GM19324 (cell line): ENCODE data around the gene PRR7.
"Not testable (repeated sequence)": the region's sequence is repeated elsewhere in the genome, so short reads cannot be mapped to it uniquely, and the experiment has no call there.

Experiments used
- ATAC-seq: cut with Tn5 transposase; IDR thresholded peaks from one replicate; pipeline ENCODE4 v1.9.1; 2021; ENCODE audit warnings: mild to moderate bottlenecking, moderate library complexity; ENCODE audit not compliant: unreplicated experiment, low FRiP score

Gene PRR7, protein sequence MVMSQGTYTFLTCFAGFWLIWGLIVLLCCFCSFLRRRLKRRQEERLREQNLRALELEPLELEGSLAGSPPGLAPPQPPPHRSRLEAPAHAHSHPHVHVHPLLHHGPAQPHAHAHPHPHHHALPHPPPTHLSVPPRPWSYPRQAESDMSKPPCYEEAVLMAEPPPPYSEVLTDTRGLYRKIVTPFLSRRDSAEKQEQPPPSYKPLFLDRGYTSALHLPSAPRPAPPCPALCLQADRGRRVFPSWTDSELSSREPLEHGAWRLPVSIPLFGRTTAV

DNA sequence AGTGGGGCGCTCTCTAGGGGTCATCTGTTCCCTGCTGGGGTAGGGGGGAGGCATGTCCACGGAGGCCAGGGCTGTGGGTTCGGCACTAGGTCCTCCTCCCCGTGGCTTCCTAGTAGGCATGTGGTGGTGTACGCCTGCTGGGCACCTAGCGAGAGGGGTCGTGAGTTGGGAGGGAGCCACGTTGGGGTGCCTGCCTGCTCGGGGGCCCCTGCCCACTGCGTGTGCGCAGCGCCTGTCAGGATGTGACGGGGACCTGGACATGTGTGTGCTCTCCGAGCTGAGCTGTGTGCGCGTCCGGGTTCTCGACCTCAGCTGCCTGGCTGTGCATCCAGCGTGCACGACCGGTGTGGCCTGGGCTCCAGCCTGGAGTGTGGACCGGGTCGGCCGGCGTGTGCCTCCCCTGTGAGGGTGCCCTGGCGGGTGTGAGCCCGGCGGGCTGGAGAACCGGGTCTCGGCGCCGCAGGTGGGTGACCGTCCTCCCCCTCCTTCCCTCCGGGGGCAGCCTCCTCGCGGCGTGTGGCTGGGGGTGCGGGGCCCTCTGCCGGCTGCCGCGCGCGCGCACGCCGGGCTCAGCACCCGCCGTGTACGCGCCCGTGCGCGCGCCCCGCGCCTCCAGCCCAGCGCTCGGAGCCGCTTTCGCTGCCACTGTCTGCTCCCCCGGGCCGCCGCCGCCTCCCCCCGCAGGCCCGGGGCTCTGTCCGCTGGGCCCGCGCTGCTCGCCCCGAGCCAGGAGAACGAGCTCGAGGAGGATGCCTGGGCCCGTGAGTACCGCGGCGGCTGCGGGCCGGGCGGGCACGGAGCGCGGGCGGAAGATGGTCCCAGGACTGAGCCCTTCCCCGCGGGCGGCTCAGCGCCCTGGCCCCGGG is at the start of gene PRR7:
Gene PRR7 (plus strand): TSS at position 615 of the 866 bp plus-strand sequence. CDS start 8,254 bp downstream, outside the sequence.
- peak; percentile 56 for ATAC-seq

DNA sequence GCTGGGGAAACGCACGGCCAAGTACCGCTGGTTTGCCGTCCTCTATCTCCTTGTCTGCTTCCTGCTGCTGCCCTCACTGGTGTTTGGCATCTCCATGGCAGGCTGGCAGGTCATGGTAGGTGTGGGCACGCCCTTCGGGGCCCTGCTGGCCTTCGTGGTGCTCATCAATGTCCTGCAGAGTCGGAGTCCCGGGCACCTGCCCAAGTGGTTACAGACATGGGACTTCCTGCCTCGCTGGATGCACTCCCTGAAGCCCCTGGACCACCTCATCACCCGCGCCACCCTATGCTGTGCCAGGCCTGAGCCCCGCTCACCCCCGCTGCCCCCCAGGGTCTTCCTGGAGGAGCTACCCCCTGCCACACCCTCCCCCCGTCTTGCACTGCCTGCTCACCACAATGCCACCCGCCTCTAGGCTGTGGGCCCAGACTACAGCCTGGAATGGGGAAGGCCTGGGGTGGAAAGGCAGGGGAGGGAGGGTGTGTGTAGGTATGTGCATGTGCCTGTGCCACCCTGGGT is 48.7 kb upstream of the PRR7 start:
- no peak for ATAC-seq

DNA sequence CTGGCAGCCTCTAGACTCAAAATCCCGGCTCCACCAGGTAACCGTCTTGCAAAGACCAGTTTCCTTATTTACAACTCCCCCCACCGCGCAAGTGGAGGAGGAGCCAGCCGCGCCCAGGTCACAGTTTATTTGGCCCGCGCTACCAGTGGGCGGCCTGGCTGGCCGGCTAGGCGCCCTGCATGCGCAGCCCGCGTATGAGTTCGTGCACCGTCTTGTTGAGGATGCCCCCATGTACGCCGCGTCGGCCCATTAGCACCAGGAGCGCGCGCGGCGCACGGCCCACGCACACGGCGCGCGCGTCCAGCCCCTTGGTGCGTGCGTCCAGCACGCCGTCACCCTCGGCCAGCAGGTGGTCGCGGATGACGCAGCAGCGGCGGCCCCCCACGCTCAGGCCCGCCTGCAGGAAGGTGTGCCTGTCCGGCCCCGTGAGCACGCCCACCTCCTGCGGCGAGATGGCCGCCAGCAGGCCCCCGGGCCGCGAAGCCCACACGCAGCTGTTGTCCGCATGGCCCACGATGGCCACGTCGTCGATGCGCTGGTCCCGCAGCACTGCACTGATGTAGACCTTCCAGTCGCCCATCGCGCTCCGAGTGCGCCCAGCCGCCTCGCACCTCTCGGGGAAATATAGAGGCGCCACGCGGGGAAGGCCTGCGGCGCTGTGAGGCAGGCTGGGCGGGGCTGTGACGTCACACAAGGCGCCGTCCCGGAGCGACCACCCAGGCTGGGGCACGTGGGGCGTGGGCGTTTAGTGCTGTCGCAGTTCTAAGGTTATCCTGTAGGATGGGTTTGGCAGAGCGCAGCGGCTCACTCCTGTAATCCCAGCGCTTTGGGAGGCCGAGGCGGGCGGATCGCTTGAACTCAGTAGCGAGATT is 46.4 kb upstream of the PRR7 start, which contains the start of gene PFN3:
Gene PFN3 (minus strand): TSS at position 665 of the 872 bp plus-strand sequence. CDS start 85 bp downstream, at position 580.
- no peak for ATAC-seq

DNA sequence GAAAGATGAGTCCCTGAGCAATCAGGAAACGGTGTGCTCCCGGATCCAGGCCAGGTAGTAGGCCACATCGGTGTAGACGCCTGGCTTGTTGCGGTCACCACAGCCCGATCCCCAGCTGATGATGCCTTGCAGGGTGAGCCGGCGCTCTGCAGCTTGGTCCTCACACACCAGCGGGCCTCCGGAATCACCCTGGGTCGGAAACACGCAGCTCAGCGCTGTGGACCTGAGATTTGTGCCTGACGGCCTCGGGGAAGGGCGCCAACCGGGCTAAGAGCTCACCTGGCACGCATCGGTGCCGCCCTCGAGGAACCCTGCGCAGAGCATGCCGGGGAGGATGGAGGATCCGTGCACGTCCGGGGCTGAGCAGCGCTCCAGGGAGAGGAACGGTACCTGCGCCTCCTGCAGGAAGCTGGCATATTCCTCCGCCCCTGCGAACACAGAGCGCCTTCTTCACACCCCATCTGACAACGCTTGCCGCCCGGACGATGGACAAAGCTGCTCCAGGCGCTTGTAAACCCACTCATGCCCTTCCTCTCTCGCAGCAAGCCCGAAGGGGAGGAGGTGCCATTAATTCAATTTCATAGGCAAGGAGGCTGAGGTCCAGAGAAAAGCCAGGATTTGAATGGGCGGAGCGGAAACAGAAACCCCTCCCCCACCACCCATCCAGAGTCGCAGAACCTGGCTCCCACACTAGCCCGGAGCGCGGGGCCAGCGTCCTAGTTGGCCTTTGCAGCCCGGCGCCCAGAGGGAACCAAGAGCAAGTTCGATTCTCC is 44.2 kb upstream of the PRR7 start:
- ATAC-seq, result no peak

DNA sequence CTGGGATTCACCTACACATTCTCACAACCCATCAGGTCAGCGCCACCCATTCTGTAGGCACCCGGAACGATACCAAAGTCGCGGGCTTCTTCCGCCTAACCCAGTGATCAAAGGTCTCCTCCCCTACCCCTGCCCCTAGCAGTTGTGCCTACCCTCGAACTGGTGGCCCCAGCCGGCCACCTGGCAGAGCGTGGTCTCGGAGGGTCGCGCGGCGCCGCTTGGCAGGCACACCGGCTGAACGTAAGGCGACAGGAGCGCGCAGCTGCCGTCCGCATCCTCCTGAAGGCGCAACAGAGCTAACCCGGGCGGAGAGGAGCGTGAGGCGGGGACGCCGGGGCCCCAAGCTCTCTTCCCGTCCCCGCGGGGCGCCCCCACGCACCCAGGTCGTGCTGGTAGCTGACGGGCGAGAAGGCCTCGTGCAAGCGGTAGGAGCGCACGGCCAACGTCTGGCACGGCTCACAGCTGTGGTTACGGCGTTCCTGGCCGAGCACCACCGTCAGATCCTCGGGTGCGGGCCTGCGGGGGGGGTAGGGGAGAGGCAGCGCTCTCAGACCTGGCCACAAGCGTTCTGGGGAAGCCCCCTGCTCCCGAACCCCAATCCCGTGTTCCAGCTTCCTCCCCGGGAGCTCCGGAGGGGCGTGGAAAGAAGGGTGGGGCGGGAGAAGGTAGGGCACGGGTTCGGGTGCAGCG is 43.4 kb upstream of the PRR7 start:
- ATAC-seq, result peak; percentile 27

DNA sequence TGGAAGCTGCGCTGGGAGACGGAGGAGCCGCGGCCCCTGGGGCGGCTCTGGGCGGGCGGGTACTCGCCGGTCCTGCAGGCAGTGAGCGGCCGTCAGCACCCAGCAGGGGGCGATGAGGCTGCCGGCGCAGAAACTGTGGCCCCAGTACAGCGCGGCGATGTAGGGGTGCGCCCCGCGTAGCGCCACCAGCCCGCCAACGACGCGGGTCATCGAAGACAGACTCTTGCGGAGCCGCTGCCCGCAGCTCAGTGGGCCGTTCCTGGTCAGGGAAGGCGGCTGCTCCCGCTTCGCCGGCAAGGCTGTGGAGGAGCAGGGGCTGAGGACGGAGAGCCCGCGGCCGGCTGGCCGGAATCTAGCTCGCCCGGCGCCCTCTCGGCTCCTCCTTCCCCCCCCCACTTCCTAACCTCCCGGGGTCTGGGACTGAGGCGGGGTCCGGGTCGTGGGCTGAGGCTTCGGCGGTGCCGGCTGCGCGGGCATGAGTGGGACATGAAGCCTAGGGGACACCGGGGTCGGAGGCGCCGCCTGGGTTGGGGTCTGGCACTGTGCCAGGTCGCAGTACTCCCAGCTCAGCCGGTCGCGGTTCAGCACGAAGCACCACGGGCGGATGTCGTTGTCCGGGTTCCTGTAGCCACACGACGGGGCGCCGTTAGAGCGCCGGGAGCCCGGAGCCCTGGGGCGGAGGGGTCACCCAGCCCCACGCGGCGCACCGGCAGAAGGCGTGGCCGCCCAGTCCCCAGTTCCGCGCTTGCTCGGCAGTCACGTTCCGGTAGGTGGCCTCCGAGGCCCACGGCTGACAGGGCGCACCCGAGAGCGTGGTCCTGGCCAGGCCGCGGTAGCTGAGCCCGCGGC is 42.6 kb upstream of the PRR7 start:
- ATAC-seq, result peak; percentile 70

DNA sequence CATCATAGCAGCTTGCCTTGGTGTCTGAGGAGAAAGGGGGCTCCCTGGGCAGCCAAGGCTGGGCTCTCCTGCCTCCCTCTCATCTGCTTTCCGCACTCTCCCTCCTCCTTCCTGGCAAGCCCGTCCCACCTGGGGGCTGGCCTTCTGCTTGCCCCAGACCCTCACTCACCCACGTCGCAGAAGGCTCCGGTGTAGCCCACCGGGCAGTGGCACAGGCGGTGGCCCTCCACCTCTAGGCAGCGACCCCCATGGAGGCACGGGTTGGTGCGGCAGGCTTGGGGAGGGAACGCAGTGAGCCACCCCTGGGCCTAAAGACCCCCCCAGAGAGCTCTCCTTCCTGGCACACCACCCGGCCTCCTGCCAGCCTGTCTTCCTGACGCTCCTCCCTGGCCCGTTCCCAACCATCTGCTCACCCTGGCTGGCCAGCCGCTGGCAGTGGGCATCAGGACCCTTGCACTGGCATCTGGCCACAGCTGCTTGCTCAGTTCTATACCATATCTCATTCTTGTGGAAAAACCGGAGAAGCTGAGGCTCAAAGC is 41.9 kb upstream of the PRR7 start:
- no peak for ATAC-seq

DNA sequence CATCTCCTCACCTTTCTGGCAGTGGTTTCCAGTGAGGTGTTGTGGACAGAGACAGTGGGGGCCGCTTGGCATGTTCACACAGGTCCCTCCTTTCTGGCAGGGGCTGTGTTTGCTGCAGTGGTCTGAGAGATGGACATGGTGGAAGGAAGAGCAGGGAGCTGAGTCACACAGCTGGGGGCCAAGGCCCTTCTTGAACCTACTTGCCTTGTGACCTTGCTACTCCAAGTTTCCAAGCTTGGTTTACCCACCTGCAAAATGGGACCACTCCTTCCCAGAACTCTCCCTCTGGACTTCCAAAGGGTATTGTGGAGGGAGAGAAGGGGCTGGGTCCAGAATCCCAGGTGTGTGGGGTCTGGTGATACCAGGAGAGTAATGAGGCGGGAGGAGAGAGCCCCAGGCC is 41.3 kb upstream of the PRR7 start:
- ATAC-seq, result no peak

DNA sequence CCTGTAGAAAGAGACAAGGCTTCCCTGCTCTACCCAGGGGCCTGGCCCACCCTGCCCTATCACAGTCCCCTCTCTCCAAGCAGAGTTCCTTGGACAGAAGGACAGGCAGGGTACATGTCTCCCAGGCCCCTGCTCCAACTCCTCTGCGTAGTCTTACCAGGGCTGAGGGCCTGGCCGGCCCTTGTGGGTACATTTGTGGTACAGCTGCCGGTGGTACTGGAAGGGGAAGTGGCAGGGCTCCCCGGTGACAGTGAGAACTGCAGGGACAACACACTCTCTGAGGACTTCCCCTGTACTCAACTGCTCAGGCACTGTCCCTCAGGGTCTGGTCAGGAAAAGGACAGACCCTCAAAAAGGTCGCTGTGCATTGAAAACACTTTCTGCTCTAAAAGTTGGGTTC is 40.8 kb upstream of the PRR7 start:
- no peak for ATAC-seq

DNA sequence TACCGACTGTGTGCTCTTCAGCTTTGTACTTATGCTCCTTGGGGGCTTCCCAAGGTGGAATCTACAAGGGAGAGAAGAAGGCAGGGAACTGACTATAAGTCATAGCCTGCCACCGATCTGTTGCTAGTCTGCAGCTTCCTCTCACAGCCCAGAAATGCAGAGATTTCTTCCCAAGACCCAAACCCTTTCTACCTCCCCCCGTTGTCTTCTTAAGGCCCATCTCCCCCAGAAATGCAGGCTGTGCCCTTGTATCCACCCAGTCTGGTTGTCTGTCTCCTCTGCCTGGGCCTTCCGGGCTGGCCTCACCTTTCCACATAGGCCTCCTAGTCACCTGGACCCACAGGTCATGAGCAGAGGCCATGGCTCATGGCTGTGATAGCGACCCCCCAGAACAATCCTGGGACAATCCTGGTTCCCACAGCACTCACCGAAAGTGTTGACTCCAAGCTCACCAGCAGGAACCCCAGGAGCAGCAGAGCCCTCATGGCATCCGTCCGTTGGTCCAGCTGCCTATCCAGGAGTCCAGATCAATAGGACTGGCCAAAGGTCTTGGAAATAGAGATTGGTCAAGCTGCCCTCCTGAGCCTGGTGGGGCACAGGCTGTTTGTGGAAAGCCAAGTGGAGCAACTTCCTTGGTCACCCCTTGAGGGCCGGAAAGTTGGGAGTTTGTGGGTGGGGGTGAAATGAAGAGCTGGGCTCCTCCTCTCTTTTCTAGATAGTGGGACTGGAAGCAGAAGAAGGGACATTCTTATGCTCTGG is 37.4 kb upstream of the PRR7 start, which contains the start of gene F12:
Gene F12 (minus strand): TSS at position 522 of the 759 bp plus-strand sequence. CDS start 37 bp downstream, at position 485.
- no peak for ATAC-seq

DNA sequence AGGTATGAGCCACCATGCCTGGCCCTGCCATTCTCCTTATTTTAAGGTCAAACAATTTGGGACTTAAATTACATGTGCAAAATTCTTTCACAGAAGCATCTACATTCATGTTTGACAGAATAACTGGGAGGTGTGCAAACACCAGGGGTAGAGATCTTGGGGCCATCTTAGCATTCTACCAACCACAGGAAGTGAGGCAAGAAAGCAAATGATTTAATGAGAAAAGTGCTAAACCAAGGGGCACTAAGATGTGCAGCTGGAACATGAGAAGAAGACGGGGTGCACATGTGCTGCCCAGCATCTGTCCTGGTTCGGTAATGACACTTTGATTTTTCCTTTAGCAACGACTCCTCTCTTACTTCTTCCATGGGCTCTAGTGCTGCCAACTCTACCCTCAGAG is 36.0 kb upstream of the PRR7 start:
- ATAC-seq, result no peak

DNA sequence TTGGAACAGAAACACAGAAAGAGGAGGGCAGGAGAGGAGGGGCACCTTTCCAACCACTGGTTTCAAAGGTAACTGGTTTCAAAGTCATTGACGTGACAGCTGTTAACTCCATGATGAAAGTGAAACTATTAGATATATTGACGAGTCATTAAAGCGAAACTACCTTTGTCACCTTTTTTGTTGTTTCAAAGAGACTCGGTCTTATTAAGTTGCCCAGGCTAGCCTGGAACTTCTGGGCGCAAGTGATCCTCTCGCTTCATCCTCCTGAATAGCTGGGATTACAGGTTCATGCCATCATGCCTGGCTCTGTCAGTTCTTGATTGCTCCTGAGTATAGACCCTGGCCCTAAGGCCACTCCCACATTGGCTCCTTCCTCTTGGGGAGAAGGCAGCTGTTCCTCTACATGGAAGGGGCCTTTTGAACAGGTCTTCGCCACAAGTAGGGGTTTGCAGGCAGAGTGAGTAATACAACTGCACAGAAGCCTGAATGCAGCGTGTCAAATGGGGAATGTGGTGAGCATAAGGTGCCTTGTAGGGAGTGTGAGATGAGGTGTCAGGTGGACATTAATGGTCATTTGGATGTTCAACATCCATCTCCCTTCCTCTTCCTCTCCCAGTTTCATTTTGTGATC is 33.9 kb upstream of the PRR7 start:
- peak; percentile 44 for ATAC-seq

DNA sequence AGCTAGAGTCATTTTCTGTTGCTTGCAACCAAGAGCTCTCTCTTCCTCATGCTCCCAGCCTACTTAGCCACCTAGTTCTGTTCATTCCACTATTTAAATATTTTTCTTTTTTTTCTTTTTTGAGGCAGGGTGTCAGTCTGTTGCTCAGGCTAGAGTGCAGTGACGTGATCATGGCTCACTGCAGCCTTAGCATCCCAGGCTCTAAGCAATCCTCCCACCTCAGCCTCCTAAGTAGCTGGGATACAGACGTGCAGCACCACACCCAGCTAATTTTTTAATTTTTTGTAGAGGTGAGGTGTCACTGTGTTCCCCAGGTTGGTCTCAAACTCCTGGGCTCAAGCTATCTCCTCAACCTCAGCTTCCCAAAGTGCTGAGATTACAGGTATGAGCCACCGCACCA is 32.1 kb upstream of the PRR7 start:
- ATAC-seq, result no peak

DNA sequence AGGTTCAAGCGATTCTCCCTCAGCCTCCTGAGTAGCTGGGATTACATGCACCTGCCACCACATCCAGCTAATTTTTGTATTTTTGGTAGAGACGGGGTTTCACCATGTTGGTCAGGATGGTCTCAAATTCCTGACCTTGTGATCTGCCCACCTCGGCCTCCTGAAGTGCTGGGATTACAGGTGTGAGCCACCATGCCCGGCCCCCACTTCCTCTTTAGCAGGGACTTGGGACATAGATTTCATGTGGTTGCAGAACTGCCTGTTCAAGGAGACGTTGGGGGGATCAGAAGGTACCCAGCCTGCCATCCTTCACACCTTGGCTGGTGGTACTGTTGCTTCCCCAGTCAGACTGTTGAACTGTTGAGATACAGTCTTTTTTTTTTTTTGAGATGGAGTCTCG is 29.5 kb upstream of the PRR7 start:
- ATAC-seq, result not testable (repeated sequence)

DNA sequence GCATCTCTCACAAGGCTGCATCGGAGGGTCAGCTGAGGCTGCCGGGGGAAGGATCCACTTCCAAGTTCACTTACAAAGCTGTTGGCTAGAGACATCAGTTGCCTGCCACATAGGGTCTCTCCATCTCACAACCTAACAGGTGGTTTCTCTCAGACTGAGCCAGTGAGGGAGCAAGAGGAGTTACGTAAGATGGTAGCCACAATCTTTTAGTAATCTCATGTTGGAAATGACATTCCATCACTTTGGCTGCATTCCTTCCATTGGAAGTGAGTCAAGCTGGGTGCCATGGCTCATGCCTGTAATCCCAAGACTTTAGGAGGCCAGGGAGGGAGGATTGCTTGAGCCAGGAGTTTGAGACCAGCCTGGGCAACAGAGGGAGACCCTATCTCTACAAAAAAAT is 27.6 kb upstream of the PRR7 start:
- ATAC-seq, result no peak

DNA sequence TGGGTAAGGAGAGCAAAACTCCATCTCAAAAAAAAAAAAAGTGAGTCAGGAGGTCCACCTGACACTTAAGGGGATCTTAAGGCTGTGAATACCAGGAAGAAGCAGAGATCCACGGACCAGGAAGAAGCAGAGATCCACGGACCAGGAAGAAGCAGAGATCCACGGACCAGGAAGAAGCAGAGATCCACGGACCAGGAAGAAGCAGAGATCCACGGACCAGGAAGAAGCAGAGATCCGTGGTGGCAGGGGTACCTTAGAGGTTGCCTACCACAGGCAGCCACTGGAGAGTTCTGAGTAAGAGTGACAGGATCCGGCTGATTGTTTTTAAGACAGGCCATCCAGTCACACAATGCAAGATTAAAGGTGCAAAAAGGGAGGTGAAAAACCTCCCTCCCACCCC is 26.1 kb upstream of the PRR7 start:
- ATAC-seq, result not testable (repeated sequence)
